Stimulated activated CD8-positive, alpha-beta memory T cell treated with anti-CD3 and anti-CD28 coated beads, Interleukin-7, amount 100 ng/mL, for 4 hours (primary cell): ENCODE results near the gene FAM124A.

Experiments
- DNase-seq, 2 donors: peaks; one replicate each; pipeline ENCODE4 v3.0.0-alpha.2; 2020; ENCODE audit warnings: low read depth in 2 of 2

FAM124A gene, protein sequence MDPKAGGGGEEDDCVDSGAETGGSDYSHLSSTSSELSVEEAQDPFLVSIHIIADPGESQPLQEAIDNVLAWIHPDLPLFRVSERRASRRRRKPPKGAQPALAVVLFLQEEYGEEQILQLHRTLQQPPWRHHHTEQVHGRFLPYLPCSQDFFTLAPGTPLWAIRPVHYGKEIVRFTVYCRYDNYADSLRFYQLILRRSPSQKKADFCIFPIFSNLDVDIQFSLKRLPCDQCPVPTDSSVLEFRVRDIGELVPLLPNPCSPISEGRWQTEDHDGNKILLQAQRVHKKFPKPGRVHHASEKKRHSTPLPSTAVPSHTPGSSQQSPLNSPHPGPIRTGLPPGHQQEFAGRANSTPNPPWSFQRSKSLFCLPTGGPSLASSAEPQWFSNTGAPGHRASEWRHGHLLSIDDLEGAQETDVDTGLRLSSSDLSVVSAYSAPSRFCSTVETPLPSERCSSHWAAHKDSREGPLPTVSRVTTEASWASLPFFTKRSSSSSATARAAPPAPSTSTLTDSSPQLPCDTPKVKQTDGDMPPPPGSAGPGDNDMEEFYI

DNA sequence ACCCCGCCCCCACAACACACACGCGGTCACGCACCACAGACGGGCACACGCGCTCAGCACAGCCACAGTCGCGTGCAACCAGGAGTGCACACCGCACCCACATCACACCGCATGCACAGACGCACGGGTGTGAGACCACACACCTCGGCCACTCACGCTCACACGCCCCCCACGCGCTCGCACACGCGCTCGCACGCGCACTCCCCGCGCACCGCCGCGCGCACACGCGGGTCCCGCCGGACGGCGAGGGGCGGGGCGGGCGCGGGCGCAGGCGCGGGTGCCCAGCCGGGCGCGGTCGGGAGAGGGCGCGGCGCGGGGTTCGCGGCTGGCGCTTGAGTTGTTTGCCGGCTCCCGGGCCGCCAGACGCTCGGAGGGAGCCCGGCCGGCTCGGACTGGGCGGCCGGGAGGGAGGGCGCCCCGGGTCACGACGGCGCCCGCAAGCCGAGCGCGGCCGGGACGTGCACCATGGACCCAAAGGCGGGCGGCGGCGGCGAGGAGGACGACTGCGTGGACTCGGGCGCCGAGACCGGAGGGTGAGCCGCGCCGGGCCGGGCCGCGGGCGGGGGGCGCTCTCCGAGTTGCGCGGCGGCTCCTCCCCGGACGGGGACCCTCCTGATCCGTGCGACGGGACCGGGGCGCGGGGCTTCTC, at the start of gene FAM124A:
Gene FAM124A (plus strand): TSS at position 362 of the 649 bp plus-strand sequence. CDS start 104 bp downstream, at position 466.
- DNase-seq = peak in 1 of 2 donors; percentile 17

DNA sequence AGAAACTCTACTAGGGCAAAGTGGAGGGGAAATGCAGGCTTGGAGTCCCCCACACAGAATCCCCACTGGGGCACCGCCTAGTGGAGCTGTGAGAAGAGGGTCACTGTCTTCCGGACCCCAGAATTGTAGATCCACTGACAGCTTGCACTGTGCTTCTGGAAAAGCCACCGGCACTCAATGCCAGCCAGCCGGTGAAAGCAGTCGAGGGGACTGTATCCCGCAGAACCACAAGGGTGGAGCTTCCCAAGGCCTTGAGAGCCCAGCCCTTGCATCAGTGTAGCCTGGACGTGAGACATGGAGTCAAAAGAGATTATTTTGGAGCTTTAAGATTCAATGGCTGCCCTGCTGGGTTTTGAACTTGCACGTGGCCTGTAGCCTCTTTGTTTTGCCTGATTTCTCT, 47.2 kb upstream of the FAM124A start:
- no peak for DNase-seq

DNA sequence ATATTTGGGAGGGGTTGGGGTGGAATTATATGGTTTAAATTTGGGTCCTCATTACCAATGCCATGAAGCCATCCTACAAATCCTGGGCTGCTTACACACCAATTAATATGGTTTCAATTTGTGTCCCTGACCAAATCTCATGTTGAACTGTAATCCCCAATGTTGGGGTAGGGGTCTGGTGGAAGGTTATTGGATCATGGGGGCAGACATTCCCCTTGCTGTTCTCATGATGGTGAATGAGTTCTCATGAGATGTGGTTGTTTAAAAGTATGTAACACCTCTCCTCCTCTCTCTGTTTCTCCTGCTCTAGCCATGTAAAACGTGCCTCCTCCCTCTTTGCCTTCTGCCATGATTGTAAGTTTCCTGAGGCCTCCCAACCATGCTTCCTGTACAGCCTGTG, 46.6 kb upstream of the FAM124A start:
- no peak for DNase-seq

DNA sequence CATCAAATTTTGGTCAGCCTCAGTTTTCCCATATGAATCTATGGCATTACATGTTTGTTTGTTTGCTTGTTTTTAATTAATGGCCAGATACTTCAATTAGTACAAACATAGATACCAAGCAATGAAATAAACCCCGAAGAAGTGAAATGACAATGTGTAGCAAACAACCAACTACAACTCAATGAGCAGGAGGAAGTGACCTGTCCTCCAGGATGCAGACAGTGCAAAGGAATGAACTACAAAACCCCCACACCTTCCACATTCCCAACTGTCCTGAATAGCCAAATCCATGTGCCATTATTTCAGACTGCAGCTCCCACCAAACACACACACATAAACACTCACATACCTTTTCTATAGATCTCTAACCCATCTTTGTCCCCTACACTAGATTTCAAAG, 45.0 kb upstream of the FAM124A start:
- no peak for DNase-seq

DNA sequence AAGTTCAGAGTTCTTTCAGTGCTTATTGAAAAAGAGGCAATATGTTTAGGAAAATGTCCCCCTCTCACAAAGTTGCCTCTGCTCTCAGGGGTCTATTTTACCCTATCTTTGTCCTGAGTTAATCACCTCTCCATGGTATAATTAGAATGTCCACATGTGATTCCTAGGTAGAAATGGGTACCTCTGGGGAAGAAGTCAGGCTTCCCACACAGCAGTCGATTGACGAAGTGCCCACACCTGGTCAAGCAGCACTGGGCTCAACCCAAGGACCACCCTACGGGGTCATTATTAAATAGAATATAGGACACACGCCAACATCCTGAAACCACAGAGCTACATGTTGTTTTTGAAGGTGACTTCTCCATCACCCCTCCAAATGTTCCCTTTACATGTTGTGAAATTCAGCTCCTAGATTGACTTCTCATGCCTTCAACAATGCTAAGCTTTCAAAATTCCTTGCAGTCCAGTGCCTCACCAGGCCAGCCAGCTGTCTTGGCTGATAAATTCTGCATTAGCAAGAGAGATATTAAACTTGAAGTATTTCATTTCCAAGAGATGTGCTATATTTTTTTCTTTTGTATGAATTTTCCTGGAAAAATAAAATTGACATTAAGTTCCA, 43.6 kb upstream of the FAM124A start:
- DNase-seq = no peak

DNA sequence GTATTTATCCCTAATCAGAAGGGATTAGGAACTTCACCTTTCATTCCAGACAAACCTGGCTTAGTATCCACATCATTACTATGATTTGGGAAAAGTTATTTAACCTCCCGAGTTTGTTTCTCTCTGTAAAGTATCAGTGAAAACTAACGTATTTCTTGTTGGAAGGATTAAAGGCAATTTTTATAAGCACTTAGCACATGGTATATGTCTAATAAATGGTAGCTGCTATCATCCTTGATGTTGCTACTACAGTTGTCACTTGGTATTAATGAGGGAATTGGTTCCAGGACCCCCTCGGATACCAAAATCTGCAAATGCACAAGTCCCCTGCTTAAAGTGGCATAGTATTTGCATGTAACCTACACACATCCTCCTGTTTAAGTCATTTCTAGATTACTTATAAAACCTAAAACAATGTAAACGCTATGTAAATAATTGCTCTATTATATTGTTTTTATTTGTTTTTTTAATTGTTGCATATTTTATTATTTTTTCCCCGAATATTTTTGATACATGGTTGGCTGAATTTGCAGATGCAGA, 42.7 kb upstream of the FAM124A start:
- DNase-seq = no peak

GRCh38 chr13:51180853-51181511, 41.2 kb upstream of the FAM124A start:
- no peak for DNase-seq

- no peak for DNase-seq
These were observed 40.3 kb upstream of the FAM124A start for GRCh38 chr13:51181786-51182383.

- DNase-seq = no peak
These were observed 30.5 kb upstream of the FAM124A start for GRCh38 chr13:51191743-51192142.

GRCh38 chr13:51192348-51192747, 29.9 kb upstream of the FAM124A start:
- no peak for DNase-seq

- DNase-seq = no peak
These were observed 28.8 kb upstream of the FAM124A start for GRCh38 chr13:51193387-51193786.

- DNase-seq = no peak
These were observed 27.3 kb upstream of the FAM124A start for GRCh38 chr13:51194942-51195341.

GRCh38 chr13:51201886-51202285, 20.3 kb upstream of the FAM124A start:
- DNase-seq = no peak

- DNase-seq = no peak
These were observed 19.6 kb upstream of the FAM124A start for GRCh38 chr13:51202477-51203046.

- no peak for DNase-seq
These were observed 15.6 kb upstream of the FAM124A start for GRCh38 chr13:51206584-51206983.

DNA sequence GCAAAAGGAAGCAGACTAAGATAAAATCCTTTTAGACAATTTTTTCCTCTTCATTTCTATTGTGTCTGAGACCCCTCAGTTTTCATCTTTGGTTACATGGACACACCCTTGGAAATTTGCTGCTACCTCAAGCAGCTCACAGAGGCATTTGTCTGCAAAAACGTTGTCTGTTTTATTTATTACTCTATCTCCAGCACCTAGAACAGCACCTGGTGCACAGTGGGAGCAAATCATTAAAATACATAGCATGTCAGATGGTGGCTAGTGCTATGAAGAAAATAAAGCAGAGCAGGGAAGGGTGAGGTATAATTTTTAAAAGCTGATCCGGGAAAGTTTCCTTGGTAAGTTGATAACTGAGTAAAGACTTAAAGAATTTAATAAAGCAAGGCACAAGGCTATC, 14.3 kb upstream of the FAM124A start:
- DNase-seq = no peak

DNA sequence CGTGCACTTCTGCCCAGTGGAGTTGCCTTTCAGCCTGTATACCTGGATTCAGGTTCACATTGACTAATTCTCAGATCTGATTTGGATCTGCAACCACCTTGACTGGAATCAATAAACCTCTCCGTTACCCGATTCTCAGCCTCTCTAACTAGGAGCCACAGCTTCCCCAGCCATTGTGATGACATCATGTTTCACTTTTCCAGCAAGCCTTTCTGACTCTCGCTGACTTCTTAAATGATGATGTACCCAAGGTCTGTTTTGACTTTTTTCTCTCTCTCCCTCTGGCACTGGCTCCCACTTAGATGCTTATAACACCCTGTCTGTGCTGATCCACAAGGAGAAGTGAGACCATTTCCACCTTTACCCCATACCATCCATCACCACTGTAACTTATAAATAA, 13.5 kb upstream of the FAM124A start:
- DNase-seq = no peak

DNA sequence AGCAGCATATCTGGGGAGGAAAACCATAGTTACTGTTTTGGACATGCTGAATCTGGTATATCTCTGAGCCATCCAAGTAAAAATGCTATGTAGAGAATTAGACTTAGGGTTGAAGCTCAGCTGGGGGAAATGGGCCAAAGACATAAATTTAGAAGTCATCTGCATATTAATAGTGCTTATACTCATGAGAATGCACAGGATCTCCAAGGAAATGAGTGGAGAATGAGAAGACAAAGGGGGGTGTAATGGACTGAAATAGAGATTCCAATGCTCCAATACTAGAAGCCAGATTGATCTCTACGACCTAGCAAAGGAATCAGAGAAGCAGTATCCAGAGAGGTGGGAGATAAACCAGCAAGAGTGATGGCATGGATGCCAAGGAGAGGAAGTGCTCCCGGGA, 10.3 kb upstream of the FAM124A start:
- DNase-seq = no peak

- no peak for DNase-seq
These were observed 9.4 kb upstream of the FAM124A start for GRCh38 chr13:51212758-51213157.

GRCh38 chr13:51213173-51213728, 8.9 kb upstream of the FAM124A start:
- DNase-seq = no peak

- DNase-seq = no peak
These were observed 3.6 kb upstream of the FAM124A start for GRCh38 chr13:51218626-51219025.
